ENCODE measurements around the gene ATP1B2.

The ATP1B2 gene

GRCh38 chr17:7686222-7687071, 35.7 kb downstream of the ATP1B2 start:
- DNase-seq (ENCODE audit: extremely low spot score): peak; percentile 75
- ChIA-PET POLR2A (interaction anchor here (0.6 to 2.4 kb wide), 17 partner anchors 14 to 467 kb away, joined by 3 to 18 read pairs (median 3); partner anchors contain the start of genes ACADVL, ATP1B2, DLG4 and NAA38), CTCF (interaction anchor here (0.9 to 5.5 kb wide), 29 partner anchors 11 to 665 kb away, joined by 3 to 112 read pairs (median 6); partner anchors contain the start of genes ATP1B2, CD68, EFNB3 and FXR2)
- TF ChIP-seq CTCF (IDR thresholded peaks at IDR 0.05; ENCODE audit: control extremely low read depth, extremely low read depth, low read depth, missing control alignments): no peak

GRCh38 chr17:7687072-7687907, 36.6 kb downstream of the ATP1B2 start, which contains the start of gene TP53:
TP53 (minus strand) TSS chr17:7687490; CDS start chr17:7676594, 10,896 bp downstream.
- peak; percentile 85 for DNase-seq (ENCODE audit: extremely low spot score)
- POLR2A ChIA-PET: interaction anchor here (0.5 to 2.4 kb wide), 26 partner anchors 12 to 555 kb away, joined by 3 to 18 read pairs (median 4); partner anchors contain the start of genes ATP1B2, CD68, FXR2 and MPDU1
- CTCF ChIA-PET: interaction anchor here (0.6 to 5.5 kb wide), 50 partner anchors 9 to 665 kb away, joined by 3 to 112 read pairs (median 4); partner anchors contain the start of genes ATP1B2, CD68, EFNB3 and FXR2
- TF ChIP-seq CTCF (IDR thresholded peaks at IDR 0.05; ENCODE audit: control extremely low read depth, extremely low read depth, low read depth, missing control alignments): no peak

- peak; percentile 99 for TF ChIP-seq CTCF (IDR thresholded peaks at IDR 0.05; ENCODE audit: control extremely low read depth, extremely low read depth, low read depth, missing control alignments)
- POLR2A ChIA-PET: interaction anchor here (0.5 to 2.4 kb wide), 21 partner anchors 12 to 556 kb away, joined by 3 to 18 read pairs (median 4); partner anchors contain the start of genes ATP1B2, CD68, FXR2 and MPDU1
- DNase-seq (ENCODE audit: extremely low spot score): peak; percentile 96
- CTCF ChIA-PET: interaction anchor here (0.6 to 5.5 kb wide), 50 partner anchors 9 to 664 kb away, joined by 3 to 112 read pairs (median 4); partner anchors contain the start of genes ATP1B2, CD68, EFNB3 and FXR2
These were observed 37.4 kb downstream of the ATP1B2 start, which contains the start of gene WRAP53 for GRCh38 chr17:7687908-7688807. WRAP53 (plus strand) TSS chr17:7688477; CDS start chr17:7688649, 172 bp downstream.

GRCh38 chr17:7688808-7689316, 38.1 kb downstream of the ATP1B2 start:
- POLR2A ChIA-PET: interaction anchor here (2.4 kb wide), 1 partner anchor 115 kb away, joined by 9 read pairs; no protein-coding TSS in a partner anchor
- no peak for DNase-seq (ENCODE audit: extremely low spot score)
- TF ChIP-seq CTCF (IDR thresholded peaks at IDR 0.05; ENCODE audit: control extremely low read depth, extremely low read depth, low read depth, missing control alignments): no peak
- CTCF ChIA-PET: interaction anchor here (0.8 to 5.5 kb wide), 16 partner anchors 10 to 368 kb away, joined by 3 to 112 read pairs (median 9); partner anchors contain the start of genes ATP1B2, EFNB3, SAT2 and SHBG

GRCh38 chr17:7695586-7695985, 44.9 kb downstream of the ATP1B2 start:
- no peak for TF ChIP-seq CTCF (IDR thresholded peaks at IDR 0.05; ENCODE audit: control extremely low read depth, extremely low read depth, low read depth, missing control alignments)
- no peak for DNase-seq (ENCODE audit: extremely low spot score)
- POLR2A ChIA-PET: no interaction called here
- CTCF ChIA-PET: no interaction called here
